Activated T-cell treated with anti-CD3 and anti-CD28 coated beads for 48 hours (primary cell): ENCODE results near the gene DMBX1.

Source experiments
- DNase-seq: peaks from one replicate; pipeline ENCODE4 v3.0.0-alpha.2; 2020; ENCODE audit warnings: low read depth

Gene DMBX1

DNA sequence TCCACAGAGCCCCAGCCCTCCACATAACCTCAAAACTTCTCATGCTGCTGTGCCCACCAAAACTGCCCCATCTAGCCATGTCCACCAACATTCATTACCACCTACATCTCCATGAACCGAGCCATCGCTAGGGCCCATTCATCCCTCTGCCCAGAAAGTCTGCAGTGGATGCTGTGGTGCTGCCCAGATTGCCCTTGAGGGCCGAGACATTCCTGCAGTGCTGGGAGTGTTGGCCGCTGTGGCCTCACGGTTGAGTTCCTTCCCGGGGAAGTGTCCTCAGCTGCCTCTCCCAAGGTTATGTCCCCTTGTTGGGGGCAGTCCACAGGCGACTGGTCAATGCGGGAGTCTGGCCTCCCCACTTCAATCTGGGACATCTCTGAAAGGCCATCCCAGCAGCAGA lies 30.3 kb upstream of the DMBX1 start:
- DNase-seq, result no peak

DNA sequence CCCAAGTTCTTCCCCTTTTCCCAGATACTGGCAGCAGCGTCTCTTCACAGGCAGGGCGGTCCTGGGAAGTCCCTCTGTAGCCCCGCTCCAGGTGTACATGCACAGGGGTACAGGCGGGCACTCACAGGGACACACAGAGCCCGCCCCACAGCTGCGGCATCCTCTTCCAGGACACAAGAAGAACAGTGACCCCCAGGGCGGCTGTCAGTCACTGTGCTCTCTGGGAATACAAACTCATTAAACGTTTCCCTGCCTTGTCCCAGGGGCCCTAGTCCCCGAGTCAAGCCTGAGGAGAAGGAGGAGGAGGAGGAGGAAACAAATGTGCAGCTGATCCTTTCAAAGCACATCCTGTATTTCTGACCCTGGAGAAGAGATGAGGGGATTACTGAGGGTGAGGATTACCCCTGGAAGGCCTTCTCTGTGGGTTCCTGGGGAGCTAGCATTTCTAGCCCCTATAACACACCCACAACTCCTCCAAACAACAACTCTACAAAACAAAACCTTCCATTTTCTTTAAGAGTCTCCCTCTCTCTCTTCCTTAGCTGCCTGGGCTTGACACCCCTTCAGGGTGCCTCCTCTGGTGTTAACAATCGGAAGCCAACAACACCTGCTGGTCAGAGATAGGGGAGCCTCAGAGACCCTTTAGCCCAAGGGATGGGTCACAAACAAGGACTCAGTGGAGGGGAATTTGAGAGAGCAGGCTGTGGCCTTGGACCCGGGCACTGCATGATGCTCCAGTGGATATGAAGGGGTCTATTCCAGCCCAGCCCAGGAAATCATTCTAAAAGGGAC lies 28.4 kb upstream of the DMBX1 start:
- DNase-seq, result no peak

DNA sequence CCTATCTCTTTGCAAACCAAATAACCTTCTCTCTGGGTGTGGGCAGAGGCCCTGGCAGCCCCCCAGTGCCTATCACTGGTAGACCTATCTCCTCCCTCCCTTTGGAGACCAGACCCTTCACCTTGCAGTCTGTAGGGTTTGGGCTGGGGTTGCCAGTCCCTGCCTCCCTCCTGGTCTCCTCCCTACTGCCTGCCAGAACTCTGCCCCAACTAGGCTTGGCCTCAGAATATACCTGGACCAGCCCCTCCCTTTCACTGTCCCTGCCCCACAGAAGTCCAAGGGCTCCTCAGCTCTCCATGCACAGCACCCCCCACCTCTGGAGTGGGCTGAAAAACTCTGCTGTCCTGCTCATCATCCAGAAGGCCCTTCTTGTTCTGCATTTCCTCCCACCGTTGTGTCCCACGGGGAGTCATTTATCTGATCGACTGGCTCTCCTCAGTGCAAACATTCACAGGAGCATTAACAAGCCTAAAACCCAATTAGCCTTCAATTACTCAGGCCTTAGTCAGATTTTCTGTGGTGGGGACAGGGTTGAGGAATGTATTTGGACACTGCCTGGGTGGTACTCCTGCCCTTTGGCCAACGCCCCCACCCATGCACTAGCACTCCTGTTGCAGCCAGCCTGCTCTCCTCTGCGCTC lies 27.7 kb upstream of the DMBX1 start:
- no peak for DNase-seq

DNA sequence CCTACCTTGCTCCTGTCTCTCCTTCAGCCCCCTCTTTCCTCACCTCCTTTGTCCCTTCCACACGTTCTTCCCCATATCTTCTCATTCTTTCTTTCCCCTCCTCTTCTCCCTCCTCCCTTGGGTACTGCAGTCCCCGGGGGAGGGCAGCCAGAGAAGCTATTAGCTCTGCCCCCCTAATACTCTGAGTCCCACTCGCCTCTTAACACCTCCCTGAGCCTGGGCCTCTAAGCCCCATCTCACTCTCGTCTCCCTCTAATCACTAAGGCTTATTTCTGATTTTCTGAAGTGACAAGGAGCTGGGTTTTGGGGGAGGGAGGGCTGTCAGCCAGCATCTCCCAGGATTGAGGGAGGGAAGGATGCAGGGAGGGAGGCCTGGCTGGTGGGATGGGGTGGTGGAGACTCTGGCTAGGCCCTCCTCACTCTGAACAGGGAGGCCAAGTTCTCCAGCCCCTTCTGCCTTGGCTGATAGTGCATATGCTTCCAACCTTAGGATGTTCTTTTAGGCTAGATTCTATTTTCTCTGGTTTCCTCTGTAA lies 25.6 kb upstream of the DMBX1 start:
- DNase-seq, result no peak

DNA sequence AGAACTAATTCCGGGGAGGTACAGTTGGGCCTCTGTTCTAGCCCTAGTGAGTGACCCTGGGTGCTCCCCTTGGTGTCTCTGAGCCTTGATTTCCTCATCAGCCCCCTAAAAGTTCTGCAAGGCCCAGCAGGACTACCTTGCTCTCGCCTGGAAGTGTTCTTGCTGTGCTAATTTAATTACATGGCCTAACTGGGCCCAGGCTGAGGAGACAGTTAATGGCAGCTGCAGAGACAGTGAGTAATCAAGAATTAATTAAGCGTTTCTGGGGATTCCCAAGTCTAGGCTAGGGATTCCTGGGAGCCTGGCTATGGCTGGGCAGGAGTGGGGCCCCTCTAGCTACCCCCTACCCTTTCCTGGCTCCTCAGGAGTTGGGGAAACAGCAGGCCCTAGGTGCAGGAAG lies 24.7 kb upstream of the DMBX1 start:
- DNase-seq, result no peak

DNA sequence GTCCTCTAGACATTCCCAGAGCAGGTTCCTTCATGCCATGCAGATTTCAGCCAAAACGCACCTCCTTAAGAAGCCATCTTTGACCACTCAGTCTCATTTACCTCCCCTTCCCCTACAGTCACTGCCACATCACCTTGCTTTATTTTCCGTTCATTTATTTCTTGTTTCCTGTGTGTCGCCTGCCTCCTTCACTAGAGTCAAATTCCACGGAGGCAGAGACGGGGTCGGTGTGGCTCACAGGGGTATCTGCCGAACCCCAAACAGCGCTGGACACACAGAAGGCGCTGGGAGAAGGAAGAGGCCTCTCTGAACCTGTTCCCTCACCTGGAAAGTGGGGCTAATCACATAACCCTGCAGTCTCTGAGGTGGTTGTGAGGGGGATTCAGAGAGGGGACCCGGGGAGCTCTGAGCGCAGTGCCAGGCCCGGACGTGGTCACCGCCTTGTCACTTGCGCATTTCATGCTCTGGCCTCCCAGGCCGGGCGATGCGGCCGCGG lies 23.6 kb upstream of the DMBX1 start:
- DNase-seq, result no peak

DNA sequence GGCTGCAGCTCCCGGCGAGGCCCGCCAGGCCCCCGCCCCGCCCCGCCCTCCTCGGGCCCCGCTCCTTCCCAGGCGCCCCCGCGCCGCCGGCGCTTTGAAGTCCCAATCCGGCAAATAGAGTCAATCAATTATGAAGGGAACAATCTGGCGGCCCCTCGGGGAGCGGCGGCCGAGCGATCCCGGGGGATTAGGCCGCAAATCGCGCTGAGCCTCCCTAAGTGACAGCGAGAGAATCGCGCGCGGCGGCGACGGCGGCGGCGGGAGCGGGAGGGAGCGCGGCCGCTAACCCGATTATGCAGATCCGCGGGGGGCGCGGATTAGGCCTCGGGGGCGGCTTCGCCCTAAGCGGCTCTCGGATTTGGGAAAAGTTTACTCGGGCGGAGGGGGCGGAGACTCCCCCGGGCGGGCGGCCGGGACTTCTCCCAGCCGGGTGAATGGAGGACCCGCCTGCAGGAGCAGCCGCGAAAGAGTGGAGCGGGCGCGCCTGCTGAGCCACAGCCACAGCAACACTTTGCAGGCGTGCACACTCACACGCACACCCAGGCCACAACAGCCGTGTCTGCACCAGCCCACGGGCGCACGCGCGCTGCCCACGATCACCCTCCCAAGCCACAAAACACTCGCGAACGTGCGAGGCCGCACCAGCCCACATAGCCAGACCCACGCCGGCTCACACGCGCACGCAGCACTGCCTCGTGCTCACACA lies 23.0 kb upstream of the DMBX1 start:
- no peak for DNase-seq

DNA sequence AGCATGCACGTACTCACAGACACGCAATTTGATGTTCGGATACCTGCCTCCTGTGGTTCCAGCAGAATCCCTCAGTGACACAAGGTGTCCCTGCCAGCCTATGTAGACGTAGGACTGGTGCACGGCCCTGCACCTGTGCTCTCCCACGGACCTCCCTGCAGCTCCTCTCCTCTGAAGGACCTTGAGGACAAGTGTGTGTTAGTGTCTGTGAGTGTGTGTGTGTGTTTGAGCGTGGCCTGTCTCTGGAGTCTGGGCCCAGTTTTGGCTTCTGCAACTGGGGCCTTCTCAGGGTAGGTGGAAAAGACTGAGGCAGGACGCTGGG lies 22.5 kb upstream of the DMBX1 start:
- DNase-seq, result no peak

DNA sequence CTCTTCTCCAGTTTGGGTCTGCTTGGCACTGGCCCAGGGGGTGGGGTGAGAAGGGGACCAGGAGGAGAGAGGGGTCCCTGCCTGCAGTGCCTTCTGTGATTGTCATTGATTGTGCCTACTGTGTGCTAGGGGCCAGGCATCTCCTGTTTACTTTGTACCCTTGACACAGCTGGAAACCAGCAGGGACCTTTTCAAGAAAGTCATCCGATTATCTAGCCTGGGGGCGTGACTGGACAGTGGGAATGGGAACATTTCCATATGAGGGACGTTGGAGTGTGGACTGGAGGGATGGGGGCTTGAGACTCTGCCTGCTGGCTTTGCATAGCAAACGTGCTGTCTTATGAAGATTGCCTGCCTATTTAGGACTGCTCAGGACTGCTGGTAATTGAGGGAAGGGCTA lies 19.8 kb upstream of the DMBX1 start:
- no peak for DNase-seq

DNA sequence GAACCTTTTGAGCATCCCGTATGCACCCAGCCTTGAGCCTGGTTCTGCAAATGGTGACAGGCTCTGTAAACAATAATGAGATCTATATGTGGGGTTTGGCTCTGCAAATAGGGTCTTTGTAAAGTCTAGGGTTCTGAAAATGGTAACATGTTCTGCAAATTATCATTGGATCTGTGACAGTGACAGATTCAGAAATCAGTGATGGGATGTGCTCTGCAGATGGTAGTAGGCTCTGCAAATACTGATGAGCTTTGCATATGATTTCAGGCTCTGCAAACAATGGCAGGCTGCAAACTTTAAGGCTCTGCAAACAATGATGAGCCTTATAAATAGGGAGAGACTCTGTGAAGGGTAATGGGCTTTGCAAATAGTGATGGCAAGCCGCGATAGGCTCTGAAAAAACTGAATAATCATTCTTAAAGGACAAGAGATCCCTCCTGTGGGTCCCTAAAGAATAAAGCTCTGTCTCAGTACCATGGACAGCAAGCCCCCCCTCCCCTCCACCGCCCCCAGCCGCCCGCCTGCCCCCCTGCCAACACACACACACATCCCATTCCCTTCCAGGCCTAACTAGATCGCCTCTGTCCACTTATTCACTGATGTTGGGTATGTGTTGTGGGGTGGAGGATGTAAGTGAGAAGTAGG lies 17.7 kb upstream of the DMBX1 start:
- no peak for DNase-seq

DNA sequence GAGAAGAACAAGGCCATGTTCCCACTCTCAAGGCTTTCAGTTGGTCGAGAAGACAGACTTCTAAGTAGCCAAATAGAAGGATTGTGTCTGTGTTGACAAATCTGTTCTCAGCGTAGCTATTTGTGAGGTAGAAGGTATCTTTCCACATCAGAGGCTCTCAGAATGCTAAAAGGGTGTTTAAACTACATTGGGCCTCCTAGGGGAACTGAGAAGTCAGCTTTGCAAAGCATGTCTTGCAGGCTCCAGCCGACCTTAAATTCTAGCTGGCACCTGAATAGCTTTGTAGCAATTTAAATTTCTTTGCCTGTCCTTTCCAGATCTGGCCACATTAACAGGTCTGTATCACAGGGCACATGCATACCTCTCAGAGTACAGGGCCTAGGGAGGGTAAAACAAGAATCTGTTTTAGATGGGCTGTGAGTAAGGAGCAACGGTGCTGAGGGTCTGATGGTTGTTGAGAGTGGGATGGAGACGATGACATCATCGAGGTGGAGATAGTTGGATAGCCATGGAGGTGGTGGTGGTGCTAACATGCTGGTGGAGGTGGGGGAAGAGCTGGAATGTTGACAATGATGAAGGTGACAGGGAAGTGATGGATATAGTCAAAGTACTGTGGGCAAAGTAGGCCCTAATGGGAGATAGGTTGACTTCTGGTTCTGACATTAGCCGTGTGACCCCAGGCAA lies 17.0 kb upstream of the DMBX1 start:
- no peak for DNase-seq

DNA sequence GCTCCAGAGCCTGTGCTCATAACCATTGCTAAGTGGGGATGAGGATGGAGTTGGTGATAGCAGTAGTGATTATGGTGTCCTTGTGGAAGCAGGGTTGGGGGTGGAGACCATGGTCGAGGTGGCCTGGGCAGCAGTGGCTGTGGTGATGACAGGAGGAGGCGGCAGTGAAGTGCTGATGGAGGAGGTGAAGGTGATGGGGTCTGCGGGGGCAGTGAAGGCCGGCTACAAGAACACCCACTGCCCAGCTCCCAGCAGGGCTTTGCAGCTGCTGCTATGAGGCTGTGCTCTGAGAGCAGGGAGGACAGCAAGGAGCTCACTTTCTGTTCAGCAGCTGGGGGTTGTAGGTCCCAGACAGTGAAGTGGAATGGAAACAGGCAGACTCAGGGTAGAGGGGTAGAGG lies 15.6 kb upstream of the DMBX1 start:
- DNase-seq, result no peak

DNA sequence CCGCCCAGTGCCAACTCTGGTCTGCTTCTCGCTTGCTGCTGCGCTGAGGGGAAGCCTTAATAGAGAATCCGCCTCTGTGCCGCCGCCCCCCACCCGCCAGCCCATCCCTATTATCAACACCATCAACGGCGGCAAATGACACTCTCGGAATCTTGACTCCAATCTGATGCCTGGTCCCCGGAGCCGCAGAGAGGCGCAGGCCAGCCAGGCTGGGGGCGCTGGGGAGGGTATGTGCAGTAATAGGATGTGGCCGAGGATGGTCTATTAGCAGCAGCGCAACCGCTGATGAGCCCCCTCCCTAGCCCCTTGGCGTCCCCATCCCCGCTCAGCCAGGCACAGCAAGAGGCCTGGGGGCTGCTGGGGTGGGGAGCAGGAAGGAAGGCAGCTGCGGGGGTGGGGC lies 15.1 kb upstream of the DMBX1 start:
- DNase-seq, result no peak

DNA sequence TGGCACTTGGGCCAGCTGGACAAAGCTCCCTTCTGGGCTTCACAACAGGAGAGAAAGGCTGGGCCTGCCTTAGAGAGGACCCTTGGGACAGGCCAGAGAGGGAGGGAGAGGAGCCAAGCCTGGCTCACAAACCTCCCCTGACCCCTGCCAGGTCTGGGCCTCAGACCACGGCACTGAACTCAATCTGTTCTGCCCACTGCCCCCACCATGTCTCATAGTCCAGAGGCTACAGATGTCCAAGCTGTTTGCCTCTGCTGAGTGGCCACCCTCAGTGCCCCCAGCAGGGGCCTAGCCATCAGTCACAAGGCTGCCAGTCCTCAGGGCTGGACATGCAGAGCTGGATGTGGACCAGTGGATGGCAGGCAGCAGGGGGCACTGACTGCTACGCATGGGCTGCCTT lies 13.0 kb upstream of the DMBX1 start:
- DNase-seq, result no peak

DNA sequence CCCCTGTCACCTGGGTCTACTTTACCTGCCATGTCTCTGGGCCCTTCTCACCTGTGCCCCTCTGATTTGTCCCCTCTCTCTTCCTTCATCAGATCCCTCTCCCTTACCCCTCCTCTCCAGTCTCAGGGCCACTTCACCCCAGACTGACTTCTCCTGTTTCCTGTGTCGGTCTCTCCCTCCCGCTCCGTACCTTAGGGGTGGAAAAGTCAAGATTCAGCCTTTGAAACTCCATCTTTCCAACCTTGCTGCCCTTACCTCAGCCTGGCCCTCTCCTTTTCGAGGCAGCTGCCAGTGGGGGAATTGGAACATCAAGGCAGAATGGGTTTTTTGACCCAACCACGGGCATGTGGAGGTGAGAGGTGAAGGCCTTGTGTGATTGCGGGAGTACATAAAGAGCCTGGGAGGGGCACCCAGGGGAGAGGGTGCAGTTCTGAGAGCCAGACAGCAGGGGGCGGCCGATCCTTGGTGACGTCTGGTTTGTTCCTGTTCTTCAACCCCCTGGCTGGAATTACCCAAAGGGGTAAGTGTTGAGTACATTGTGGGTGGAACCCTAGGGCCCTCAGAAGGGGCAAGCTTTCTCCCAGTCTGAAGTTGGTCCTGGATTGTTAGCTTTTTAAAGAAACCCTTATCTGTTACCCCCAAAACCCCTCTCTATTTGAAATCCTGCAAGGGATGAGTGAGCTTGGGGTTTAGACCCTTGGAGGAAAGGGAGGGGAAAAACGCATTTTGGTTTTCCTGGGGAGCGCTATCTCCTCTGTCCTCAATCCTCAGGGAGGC lies 12.3 kb upstream of the DMBX1 start:
- DNase-seq, result peak; percentile 77

DNA sequence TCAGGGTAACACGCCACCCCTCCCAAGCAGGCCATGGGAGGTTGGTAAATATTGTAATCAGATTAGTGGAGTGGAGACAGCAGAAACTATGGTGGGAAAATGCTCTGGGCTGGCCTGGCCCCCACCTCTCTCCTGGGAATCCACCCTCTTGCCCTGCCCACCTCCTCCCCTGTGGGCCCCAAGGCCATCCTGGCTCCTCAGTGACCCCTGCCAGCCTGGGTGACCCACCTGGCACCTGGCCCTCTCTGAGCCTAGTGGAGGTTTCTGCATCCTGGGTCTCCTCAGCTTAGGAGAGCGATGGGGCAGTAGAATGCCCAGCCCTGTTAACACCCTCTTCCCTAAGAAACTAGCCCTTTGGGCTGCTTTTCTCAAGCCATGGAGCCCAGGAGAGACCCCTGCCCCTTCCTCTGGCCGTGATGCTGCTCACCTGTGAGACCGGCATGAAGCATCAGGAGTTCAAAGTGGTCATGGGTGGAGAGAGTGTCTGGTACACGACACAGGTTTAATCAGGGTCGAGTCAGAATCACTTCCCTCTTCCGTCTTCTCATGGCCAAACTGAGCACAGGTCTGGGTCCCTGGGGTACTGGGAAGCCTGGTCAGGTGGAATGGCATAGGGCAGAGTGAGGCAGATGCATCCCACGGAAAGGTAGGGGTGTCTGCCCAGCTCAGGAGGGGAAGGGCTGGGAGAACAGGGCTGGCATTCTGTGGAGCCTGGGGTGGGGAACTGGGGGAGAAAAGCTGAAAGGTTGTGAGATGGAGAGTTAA lies 10.7 kb upstream of the DMBX1 start:
- no peak for DNase-seq

DNA sequence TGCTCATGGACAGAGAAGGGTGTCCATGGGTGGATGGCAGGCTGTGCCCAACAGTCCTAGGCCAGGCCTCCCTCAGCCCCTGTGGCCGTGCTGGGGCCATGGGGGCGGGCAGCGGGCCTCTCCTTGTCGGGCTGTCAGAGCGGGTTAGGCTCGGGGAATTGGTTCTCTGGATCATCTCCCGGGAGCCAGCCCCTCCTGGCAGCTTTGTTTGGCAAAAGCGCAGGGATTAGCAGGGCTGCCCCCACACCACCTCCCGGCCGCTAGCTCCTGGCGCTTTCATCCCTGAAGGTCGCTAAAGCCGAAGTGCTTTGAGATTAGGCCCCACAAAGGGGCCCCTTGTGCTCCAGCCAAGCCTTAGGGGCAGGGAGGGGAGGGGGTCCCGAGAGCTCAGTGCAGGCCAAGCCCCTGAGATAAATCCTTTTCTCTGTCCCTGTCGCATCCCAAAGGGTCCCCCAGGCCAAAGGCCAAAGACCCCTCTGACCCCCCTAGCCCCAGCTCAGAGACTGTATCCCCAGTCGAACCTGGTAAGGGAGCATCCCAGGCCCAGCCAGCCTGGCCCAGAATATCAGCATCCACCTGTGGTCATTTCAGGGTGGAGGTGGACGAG lies 9.8 kb upstream of the DMBX1 start:
- no peak for DNase-seq

DNA sequence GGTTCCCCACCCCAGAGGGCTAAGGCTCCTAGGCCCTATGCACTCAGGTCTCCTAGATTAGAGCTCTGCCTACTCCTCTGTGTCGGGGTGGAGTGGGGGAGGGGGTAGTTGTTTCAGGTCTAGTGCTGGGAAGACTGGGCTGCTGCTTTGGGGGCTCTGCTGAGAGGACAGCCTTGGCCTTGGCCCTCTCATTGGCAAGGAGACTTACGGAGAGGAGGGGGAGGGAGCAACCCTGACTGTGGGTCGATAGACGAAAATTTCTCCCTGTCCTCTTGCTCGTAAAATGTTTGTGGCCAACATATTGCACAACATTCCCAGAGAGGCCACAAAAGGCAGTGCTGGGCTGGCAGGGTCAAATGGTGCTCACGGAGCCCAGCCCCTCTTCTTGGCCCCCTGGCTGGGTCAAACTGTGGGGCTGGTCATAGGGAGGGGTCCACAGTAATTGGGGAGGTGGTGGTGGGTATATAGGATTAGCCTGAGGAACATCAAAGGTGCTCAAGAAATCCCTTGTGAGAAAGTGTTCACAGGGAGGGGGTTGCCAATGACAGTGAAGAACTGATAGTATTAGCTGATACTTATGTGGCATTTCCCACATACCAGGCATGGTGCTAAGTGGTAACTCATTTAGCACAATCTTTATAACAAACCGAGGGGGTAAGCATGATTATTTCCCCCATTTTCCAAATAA lies 8.5 kb upstream of the DMBX1 start:
- no peak for DNase-seq

DNA sequence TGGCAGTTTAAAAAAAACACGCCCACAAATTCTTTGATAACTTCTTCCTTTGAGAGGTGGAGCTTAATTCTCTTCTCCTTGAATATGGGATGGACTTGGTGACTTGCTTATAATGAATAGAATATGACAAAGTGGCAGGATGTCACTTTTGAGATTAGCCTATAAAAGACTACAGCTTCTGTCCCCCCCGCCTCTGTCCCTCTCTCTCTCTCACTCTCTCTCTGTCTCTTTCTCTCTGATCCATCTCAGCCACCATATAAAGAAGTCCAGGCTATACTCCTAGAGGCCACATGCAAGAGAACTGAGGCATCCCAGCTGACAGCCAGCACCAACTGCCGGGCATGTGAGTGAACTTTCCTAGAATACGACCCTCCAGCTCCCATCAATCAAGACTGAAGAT lies 7.7 kb upstream of the DMBX1 start:
- no peak for DNase-seq
